Measurements from ENCODE around the gene FGD4.
"Not testable (repeated sequence)": the region's sequence is repeated elsewhere in the genome, so short reads cannot be mapped to it uniquely, and the experiment has no call there.

FGD4 gene

GRCh38 chr12:32508626-32509025 lies 109.3 kb downstream of the FGD4 start:
- TF ChIP-seq, protein P1, sequence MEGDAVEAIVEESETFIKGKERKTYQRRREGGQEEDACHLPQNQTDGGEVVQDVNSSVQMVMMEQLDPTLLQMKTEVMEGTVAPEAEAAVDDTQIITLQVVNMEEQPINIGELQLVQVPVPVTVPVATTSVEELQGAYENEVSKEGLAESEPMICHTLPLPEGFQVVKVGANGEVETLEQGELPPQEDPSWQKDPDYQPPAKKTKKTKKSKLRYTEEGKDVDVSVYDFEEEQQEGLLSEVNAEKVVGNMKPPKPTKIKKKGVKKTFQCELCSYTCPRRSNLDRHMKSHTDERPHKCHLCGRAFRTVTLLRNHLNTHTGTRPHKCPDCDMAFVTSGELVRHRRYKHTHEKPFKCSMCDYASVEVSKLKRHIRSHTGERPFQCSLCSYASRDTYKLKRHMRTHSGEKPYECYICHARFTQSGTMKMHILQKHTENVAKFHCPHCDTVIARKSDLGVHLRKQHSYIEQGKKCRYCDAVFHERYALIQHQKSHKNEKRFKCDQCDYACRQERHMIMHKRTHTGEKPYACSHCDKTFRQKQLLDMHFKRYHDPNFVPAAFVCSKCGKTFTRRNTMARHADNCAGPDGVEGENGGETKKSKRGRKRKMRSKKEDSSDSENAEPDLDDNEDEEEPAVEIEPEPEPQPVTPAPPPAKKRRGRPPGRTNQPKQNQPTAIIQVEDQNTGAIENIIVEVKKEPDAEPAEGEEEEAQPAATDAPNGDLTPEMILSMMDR (IDR thresholded peaks at IDR 0.05; ENCODE audit: insufficient read depth, low read length, missing control alignments): no peak
- no peak for DNase-seq (ENCODE audit: low read depth, low spot score)
- ChIA-PET POLR2A (no interaction called here), CTCF (interaction anchor here (1.0 kb wide), 1 partner anchor 9 kb away, joined by 3 read pairs; no protein-coding TSS in a partner anchor)
- H3K4me3 ChIP-seq (ENCODE audit: low read depth, low read length): no peak overlapping the region

GRCh38 chr12:32509328-32510091 lies 110.2 kb downstream of the FGD4 start:
- POLR2A ChIA-PET: no interaction called here

DNA sequence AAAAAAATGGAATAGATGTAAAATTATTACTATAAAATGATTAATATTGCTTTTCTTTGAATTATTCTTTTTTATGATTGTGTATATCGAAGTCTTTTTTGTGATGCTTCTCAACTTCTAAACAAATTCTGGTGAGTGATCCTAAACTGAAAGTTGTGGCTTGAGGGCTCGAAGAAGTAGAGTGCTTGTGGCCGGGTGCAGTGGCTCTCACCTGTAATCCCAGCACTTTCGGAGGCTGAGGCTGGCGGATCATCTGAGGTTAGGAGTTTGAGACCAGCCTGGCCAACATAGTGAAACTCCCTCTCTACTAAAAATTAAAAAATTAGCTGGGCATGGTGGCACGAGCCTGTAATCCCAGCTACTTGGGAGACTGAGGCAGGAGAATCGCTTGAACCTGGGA lies 112.6 kb downstream of the FGD4 start:
- CTCF ChIA-PET; H3K4me3 ChIP-seq (ENCODE audit: low read depth, low read length); DNase-seq (ENCODE audit: low read depth, low spot score); POLR2A ChIA-PET: not testable (repeated sequence)

More at GRCh38 chr12:32509328-32510091, 110.2 kb downstream of the FGD4 start:
- CTCF ChIA-PET: no interaction called here
- TF ChIP-seq, protein P1 (IDR thresholded peaks at IDR 0.05; ENCODE audit: insufficient read depth, low read length, missing control alignments): no peak
- H3K4me3 ChIP-seq (ENCODE audit: low read depth, low read length): no peak overlapping the region
- DNase-seq (ENCODE audit: low read depth, low spot score): no peak

- CTCF ChIA-PET: interaction anchor here (1.2 kb wide), 1 partner anchor 10 kb away, joined by 3 read pairs; no protein-coding TSS in a partner anchor
- POLR2A ChIA-PET: no interaction called here
- no peak overlapping the region for H3K4me3 ChIP-seq (ENCODE audit: low read depth, low read length)
- TF ChIP-seq, protein P1 (IDR thresholded peaks at IDR 0.05; ENCODE audit: insufficient read depth, low read length, missing control alignments): no peak
- DNase-seq (ENCODE audit: low read depth, low spot score): no peak
Observed at GRCh38 chr12:32512379-32512778, 113.0 kb downstream of the FGD4 start.

- POLR2A ChIA-PET: no interaction called here
- TF ChIP-seq, protein P1 (IDR thresholded peaks at IDR 0.05; ENCODE audit: insufficient read depth, low read length, missing control alignments): no peak
- CTCF ChIA-PET: interaction anchor here (1.2 kb wide), 1 partner anchor 10 kb away, joined by 3 read pairs; no protein-coding TSS in a partner anchor
- no peak overlapping the region for H3K4me3 ChIP-seq (ENCODE audit: low read depth, low read length)
- DNase-seq (ENCODE audit: low read depth, low spot score): no peak
Observed at GRCh38 chr12:32512910-32513309, 113.6 kb downstream of the FGD4 start.

DNA sequence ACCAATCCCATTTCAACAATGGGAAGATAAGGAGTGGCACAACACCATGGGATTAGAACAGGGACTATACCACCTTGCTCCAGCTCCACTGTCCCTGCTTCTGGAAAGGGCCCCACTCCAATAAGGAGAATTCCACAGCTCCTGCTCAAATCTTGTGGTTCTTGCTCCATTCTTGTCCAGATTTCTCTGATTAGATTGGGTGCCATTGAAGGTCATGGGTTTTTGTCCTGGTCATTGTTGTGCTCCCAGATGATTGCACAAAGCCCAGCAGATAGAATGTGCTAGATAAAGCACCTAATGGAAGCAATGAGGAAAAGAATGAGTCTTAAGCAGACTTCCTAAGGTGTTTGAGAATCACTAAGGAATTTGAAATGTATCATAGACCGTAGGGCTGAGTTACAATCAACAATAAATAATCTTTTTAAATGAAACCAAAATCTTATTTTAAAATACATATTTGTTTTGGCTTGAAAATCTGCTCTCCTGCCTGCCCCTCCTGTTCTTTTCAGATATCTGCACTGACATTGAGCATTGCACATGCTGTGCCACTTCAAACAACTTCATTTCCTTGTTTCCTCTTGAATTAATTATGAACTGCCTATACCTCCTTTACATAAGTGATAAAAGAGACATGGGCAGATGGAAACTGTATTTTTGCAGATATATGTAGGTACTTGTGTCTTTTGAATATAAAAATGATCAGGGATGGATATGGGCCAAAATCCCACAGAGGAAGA lies 115.9 kb downstream of the FGD4 start:
- POLR2A ChIA-PET: no interaction called here
- CTCF ChIA-PET: no interaction called here
- no peak overlapping the region for H3K4me3 ChIP-seq (ENCODE audit: low read depth, low read length)

More for the DNA sequence above, 115.9 kb downstream of the FGD4 start:
- DNase-seq (ENCODE audit: low read depth, low spot score): no peak
- TF ChIP-seq, protein P1 (IDR thresholded peaks at IDR 0.05; ENCODE audit: insufficient read depth, low read length, missing control alignments): no peak
